ENCODE measurements around the gene HCFC2. TPM values are rescaled to one million over a fixed set of nuclear protein-coding genes. Genes with fewer than 3 reads are reported as not detected.

Gene HCFC2
- total RNA-seq, 1 donor from 2014 or later: 10.3 TPM

DNA sequence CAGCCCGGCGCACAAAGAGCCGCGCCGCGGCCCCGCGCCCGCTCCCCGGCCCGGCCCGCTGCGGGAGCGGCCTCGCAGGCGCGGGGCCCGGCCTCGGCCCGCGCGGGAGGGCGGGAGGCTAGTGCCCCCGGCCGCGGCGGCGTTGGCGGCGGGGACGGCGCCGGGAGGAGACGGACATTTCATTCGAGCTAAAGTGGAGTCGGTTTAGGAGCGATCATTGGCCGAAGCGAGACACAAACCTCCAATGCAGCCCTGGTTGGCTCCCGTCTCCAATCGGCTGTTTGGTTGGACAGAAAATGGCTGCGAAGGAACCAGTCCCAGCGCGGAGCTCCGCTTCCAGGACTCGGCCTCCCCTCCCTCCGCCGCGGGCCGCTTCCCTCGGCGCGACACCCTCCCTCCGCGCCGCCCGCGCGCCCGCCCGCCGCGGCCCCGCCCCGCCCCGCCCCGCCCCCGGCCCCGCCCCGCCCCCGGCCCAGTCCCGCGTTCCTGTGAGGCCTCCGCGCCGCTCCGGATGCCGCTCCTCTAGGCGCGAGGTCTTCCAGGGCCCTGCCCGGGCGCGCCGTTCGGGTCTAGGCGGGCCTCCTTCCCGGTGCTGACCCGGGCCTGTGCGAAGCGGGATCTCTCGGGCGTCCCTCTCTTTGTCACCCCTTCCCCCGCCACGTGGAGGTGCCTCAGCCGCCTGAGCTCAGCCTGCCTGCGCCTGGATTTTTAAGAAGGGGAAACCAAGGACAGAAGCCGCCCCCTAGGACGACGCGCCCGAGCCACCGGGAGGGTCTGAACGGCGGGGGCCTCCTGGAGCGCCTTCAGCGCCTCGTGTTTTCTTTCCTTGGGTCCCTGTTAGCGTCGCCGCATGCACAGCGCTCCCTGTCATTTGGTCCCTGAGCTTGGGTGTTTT, 73.8 kb downstream of the HCFC2 start, which contains the start of gene NFYB:
TSS of gene NFYB (minus strand) at position 309 of the 895 bp plus-strand sequence. CDS start 2,757 bp downstream, outside the sequence.
- Mint-ChIP-seq H3K27me3 (ENCODE audit: low read depth, unreplicated experiment) (peaks cover 5% of the 10 kb centered on the region), H3K27ac (ENCODE audit: unreplicated experiment) (peak within 1 kb of the TSS; percentile 78), H3K4me1 (ENCODE audit: low read depth, unreplicated experiment) (peaks cover 13% of the 10 kb centered on the region), H3K4me3 (ENCODE audit: unreplicated experiment) (peak within 1 kb of the TSS; percentile 92), H3K36me3 (ENCODE audit: low read depth, unreplicated experiment) (no peaks in the 10 kb centered on the region), H3K9me3 (ENCODE audit: unreplicated experiment) (no peaks in the 10 kb centered on the region)
- Histone ChIP-seq H3K4me3 (ENCODE audit: insufficient read depth, low read depth, low read length) (peak within 1 kb of the TSS; percentile 85), H3K9ac (ENCODE audit: low read length) (peak within 1 kb of the TSS; percentile 86), H3K79me2 (ENCODE audit: insufficient read depth, low read length) (peaks cover 41% of the 10 kb centered on the region), H3K9me3 (ENCODE audit: insufficient read depth, low read depth, low read length) (no peaks in the 10 kb centered on the region), H3K4me2 (ENCODE audit: low read length) (peak within 1 kb of the TSS; percentile 90), H3K36me3 (ENCODE audit: insufficient read depth, low read length) (peaks cover 2% of the 10 kb centered on the region), H3K27ac (ENCODE audit: low read depth, low read length) (peak within 1 kb of the TSS; percentile 80), H2AFZ (ENCODE audit: low read depth, low read length) (peak within 1 kb of the TSS; percentile 68), H3K27me3 (ENCODE audit: insufficient read depth, low read length) (no peaks in the 10 kb centered on the region), H3K4me1 (ENCODE audit: insufficient read depth, low read length) (peaks cover 24% of the 10 kb centered on the region), H4K20me1 (ENCODE audit: insufficient read depth, low read length) (peaks cover 7% of the 10 kb centered on the region)
- TF ChIP-seq, protein P1, sequence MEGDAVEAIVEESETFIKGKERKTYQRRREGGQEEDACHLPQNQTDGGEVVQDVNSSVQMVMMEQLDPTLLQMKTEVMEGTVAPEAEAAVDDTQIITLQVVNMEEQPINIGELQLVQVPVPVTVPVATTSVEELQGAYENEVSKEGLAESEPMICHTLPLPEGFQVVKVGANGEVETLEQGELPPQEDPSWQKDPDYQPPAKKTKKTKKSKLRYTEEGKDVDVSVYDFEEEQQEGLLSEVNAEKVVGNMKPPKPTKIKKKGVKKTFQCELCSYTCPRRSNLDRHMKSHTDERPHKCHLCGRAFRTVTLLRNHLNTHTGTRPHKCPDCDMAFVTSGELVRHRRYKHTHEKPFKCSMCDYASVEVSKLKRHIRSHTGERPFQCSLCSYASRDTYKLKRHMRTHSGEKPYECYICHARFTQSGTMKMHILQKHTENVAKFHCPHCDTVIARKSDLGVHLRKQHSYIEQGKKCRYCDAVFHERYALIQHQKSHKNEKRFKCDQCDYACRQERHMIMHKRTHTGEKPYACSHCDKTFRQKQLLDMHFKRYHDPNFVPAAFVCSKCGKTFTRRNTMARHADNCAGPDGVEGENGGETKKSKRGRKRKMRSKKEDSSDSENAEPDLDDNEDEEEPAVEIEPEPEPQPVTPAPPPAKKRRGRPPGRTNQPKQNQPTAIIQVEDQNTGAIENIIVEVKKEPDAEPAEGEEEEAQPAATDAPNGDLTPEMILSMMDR (IDR thresholded peaks at IDR 0.05; ENCODE audit: insufficient read depth, low read depth, low read length): no peak
- no peak for TF ChIP-seq EZH2 (IDR thresholded peaks at IDR 0.05; ENCODE audit: insufficient read depth, low read length)
- DNase-seq (ENCODE audit: low read depth): peak; percentile 98
- no peak for FAIRE-seq

DNA sequence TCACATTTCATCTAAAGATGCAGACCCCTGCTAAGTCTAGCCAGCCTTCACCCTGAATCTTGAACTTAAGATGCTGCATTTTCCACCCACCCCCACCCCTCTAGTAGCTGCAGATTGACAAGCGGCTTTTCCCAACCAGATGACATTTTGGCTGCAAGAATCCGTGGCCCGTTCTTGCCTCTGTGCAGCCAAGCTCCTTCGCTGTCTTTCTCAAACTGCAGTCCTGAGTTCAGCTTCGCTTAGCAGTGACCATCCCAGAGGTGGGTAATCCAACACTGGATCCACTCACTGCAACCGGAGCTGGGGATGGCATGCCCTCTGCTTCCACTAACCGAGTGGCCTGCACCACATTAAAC, 74.4 kb downstream of the HCFC2 start:
- H3K9me3 Mint-ChIP-seq (ENCODE audit: unreplicated experiment): no peaks in the 10 kb centered on the region
- H3K36me3 Mint-ChIP-seq (ENCODE audit: low read depth, unreplicated experiment): no peaks in the 10 kb centered on the region
- H3K4me1 Mint-ChIP-seq (ENCODE audit: low read depth, unreplicated experiment): peaks cover 13% of the 10 kb centered on the region
- Histone ChIP-seq H3K4me3 (ENCODE audit: insufficient read depth, low read depth, low read length) (peak overlapping the region; percentile 48), H3K36me3 (ENCODE audit: insufficient read depth, low read length) (no peaks in the 10 kb centered on the region), H3K27ac (ENCODE audit: low read depth, low read length) (no peak overlapping the region), H3K4me2 (ENCODE audit: low read length) (peak overlapping the region; percentile 84), H3K9me3 (ENCODE audit: insufficient read depth, low read depth, low read length) (no peaks in the 10 kb centered on the region), H2AFZ (ENCODE audit: low read depth, low read length) (peak overlapping the region; percentile 68), H3K27me3 (ENCODE audit: insufficient read depth, low read length) (peaks cover 2% of the 10 kb centered on the region), H4K20me1 (ENCODE audit: insufficient read depth, low read length) (peaks cover 7% of the 10 kb centered on the region), H3K9ac (ENCODE audit: low read length) (peak overlapping the region; percentile 66), H3K79me2 (ENCODE audit: insufficient read depth, low read length) (peaks cover 35% of the 10 kb centered on the region), H3K4me1 (ENCODE audit: insufficient read depth, low read length) (peaks cover 21% of the 10 kb centered on the region)
- no peak for DNase-seq (ENCODE audit: low read depth)
- peak overlapping the region; percentile 76 for H3K4me3 Mint-ChIP-seq (ENCODE audit: unreplicated experiment)
- TF ChIP-seq, protein P1 (IDR thresholded peaks at IDR 0.05; ENCODE audit: insufficient read depth, low read depth, low read length): no peak
- TF ChIP-seq EZH2 (IDR thresholded peaks at IDR 0.05; ENCODE audit: insufficient read depth, low read length): no peak
- H3K27ac Mint-ChIP-seq (ENCODE audit: unreplicated experiment): no peak overlapping the region
- FAIRE-seq: no peak
- peaks cover 5% of the 10 kb centered on the region for H3K27me3 Mint-ChIP-seq (ENCODE audit: low read depth, unreplicated experiment)

DNA sequence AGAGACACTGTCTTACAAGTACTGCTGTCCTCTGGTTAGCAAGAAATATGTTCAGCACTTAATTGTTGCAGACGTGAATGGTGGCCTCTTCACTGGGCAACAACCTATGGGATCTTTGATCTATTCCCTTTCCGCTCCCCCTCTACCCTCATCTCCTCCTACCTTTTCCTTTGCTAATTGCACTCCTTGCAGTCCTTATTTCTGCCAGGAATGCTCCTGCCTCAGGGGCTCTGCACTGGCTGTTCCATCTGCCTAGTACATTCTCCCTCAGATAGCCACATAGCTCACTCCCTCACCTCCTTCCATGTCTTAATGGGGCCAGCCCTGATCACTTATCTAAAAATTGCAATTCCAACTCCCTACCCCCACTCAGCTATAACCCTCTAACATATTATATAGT, 78.2 kb downstream of the HCFC2 start:
- Histone ChIP-seq H3K4me1 (ENCODE audit: insufficient read depth, low read length) (peaks cover 7% of the 10 kb centered on the region), H3K36me3 (ENCODE audit: insufficient read depth, low read length) (no peaks in the 10 kb centered on the region), H4K20me1 (ENCODE audit: insufficient read depth, low read length) (no peaks in the 10 kb centered on the region), H3K4me2 (ENCODE audit: low read length) (no peak overlapping the region), H3K9me3 (ENCODE audit: insufficient read depth, low read depth, low read length) (no peaks in the 10 kb centered on the region), H3K79me2 (ENCODE audit: insufficient read depth, low read length) (no peaks in the 10 kb centered on the region), H2AFZ (ENCODE audit: low read depth, low read length) (no peak overlapping the region), H3K27ac (ENCODE audit: low read depth, low read length) (no peak overlapping the region), H3K9ac (ENCODE audit: low read length) (no peak overlapping the region), H3K4me3 (ENCODE audit: insufficient read depth, low read depth, low read length) (no peak overlapping the region), H3K27me3 (ENCODE audit: insufficient read depth, low read length) (peaks cover 2% of the 10 kb centered on the region)
- Mint-ChIP-seq H3K9me3 (ENCODE audit: unreplicated experiment) (no peaks in the 10 kb centered on the region), H3K4me3 (ENCODE audit: unreplicated experiment) (no peak overlapping the region), H3K27me3 (ENCODE audit: low read depth, unreplicated experiment) (peaks cover 5% of the 10 kb centered on the region), H3K4me1 (ENCODE audit: low read depth, unreplicated experiment) (peaks cover 4% of the 10 kb centered on the region), H3K27ac (ENCODE audit: unreplicated experiment) (no peak overlapping the region), H3K36me3 (ENCODE audit: low read depth, unreplicated experiment) (no peaks in the 10 kb centered on the region)
- DNase-seq (ENCODE audit: low read depth): no peak
- no peak for FAIRE-seq
- no peak for TF ChIP-seq EZH2 (IDR thresholded peaks at IDR 0.05; ENCODE audit: insufficient read depth, low read length)
- TF ChIP-seq, protein P1 (IDR thresholded peaks at IDR 0.05; ENCODE audit: insufficient read depth, low read depth, low read length): no peak

All from astrocyte (in vitro differentiated cells and primary cell).